HG02759 (cell line): ENCODE results near the gene JMJD1C.
"Not testable (repeated sequence)": the region's sequence is repeated elsewhere in the genome, so short reads cannot be mapped to it uniquely, and the experiment has no call there.

ENCODE experiments used
- ATAC-seq: cut with Tn5 transposase; IDR thresholded peaks from one replicate; pipeline ENCODE4 v1.9.1; 2021; ENCODE audit warnings: mild to moderate bottlenecking, moderate library complexity; ENCODE audit not compliant: unreplicated experiment

JMJD1C gene

GRCh38 chr10:63262430-63263073, 203.2 kb downstream of the JMJD1C start:
- ATAC-seq, result no peak

DNA sequence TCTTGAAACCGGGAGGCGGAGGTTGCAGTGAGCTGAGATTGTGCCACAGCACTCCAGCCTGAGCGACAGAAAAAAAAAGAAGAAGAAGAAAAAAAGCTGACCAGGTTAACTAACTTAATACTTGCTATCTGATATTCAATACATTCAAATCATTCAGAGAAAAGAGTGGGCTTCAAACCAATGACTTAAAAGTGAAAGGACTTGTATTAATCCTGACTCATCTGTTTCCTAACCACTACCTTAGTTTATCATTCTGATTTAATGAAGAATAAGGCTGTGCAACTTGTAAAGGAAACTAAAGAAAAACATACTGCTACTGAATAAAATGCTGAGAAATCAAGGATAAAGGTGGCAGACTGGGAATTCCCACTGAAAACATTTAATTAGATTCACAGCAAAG, 204.3 kb downstream of the JMJD1C start:
- ATAC-seq, result peak; percentile 50

GRCh38 chr10:63260860-63261251, 204.9 kb downstream of the JMJD1C start:
- no peak for ATAC-seq

DNA sequence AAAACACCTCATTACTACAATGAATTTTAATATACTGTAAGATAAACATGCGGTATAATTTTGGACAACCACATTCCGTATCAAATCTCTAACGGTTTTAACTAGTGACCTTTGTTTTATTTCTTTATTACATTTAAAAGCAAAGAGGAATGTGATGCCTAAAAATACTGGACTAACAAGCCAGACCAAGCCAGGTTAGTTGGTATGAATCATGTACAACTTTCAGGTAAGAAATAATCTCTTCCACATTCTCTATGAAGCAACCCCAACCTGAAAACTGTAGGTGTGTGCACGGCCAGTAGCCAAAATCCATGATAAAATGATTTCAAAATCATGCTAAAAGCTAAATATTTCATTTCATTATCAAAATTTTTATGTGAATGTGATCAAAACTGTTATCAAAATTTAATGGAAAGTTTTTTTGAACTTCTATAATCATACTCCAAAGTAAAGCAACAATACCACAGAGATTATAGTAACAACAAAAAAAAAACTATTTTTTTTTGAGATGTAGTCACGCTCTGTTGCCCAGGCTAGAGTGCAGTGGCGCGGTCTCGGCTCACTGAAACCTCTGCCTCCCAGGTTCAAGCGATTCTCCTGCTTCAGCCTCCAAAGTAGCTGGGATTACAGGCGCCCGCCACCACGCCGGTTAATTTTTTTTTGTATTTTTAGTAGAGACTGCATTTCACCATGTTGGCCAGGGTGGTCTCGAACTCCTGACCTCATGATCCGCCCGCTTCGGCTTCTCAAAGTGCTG, 205.5 kb downstream of the JMJD1C start:
- ATAC-seq, result no peak

DNA sequence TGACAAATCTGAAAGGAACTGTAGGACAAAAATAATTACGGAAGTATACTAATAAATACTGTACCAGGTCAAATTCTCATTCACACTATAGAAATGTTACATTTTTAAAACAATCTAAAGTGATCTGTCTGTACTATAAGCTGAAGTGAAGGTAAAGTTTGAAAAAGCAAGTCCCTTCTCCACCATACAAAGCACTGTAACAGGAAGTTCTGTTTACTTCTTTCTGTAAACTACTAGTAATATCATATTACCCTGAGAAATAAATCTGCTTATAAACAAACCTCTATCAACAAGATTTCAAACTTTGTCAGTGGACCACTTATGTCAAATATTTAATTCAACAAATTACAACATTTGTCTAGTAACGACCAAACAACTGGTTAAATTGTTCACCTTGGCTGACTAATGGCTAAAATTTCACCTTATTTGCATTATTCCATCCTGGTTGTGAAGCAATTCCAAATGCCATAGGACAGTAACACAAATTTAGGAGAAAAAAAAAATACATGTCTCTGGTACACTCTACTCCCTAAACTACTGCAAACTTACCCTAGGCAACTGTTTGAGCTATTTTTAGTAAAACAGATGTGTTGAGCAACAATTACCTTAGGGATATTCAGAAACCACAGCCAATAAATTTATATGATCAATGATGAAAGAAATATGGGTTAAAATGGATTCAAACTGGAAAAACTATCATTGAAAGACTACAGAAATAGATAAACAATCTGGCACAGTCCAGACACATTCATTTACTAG, 206.7 kb downstream of the JMJD1C start:
- no peak for ATAC-seq

DNA sequence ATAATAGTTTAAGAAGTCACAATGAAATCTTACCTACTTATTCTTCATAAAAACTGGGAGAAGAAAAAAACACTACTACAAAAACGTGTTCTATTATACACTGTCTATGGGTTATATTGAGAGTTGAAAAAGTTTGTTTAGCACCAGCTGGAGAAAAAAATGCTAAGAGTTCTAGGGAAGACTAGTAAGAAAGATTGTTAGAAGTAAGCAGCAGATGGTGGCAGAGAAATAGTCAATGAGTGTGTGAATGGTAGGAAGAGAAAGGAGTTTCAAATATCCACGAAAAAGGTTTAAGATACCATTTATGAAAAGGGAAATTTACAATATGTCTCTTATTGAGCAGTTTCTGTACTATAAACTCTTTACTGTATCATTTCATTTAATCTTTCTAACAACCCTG, 208.0 kb downstream of the JMJD1C start:
- ATAC-seq, result no peak

GRCh38 chr10:63256009-63256773, 209.6 kb downstream of the JMJD1C start:
- ATAC-seq, result no peak

DNA sequence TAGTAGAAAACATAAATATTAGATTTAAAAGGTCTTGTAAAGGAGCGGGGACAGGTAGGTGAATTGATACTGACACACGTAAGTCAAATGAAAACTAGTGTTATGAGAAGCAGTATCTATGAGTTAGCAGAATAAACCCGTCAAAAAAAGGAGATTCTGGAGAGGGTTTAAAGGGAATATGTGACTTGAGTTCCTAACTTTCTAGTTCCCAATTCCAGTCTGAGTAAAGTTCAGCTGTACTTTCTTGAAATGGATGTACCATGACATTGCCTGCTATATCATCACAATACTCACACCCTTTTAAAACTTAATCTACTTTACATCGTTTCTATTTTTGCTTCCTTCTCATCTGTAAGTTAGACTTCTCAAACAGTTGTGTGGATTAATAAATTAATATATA, 210.5 kb downstream of the JMJD1C start:
- ATAC-seq, result no peak

GRCh38 chr10:63253040-63253439, 212.7 kb downstream of the JMJD1C start:
- ATAC-seq, result no peak

GRCh38 chr10:63252095-63252762, 213.5 kb downstream of the JMJD1C start:
- ATAC-seq, result no peak

DNA sequence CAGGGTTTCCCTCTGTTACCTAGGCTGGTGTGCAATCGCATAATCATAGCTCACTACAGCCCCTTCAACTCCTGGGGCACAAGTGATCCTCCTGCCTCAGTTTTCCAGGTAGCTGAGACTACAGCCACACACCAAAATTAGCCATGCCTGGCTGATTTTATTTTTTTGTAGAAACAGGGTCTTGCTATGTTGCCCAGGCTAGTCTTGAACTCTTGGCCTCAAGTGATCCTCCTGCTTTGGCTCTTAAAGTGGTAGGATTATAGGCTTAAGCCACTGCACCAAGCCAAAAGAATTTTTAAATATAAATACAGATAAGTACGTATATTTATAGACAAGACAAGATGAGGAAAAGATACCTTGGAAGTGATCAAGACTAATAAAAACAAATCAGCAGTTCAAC, 215.7 kb downstream of the JMJD1C start:
- ATAC-seq, result no peak

DNA sequence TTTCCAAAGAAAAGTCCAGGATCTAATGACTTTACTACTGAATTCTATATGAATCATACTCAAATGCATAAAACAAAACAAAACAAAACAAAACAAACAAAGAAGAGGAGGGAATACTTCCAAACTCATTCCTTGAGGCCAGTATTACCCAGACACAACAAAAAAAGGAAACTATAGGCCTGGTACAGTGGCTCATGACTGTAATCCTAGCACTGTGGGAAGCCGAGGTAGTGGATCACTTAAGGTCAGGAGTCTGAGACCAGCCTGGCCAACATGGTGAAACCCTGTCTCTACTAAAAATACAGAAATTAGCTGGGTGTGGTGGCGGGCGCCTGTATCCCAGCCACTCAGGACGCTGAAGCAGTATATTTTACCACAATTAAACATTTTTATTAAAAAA, 218.0 kb downstream of the JMJD1C start:
- no peak for ATAC-seq

DNA sequence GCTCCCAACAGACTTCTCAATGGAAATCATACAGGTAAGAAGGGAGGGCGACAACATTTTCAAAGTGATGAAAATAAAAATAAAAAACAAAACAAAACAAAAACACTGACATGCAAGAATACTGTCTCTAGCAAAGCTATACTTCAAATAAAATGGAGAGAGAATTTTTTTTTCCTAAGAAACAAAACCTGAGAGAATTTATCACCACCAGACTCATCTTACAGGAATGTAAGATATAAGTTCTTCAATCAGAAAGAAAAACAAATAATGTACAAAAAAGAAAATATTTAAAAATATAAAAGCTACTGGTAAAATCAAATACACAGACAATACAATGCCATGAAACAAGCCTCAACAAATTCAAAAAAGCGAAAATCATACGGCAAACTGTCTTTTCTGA, 219.4 kb downstream of the JMJD1C start:
- no peak for ATAC-seq

- ATAC-seq, result peak; percentile 23
Measured at GRCh38 chr10:63241841-63242281, 223.9 kb downstream of the JMJD1C start.

- ATAC-seq, result no peak
Measured at GRCh38 chr10:63240807-63241206, 225.0 kb downstream of the JMJD1C start.

DNA sequence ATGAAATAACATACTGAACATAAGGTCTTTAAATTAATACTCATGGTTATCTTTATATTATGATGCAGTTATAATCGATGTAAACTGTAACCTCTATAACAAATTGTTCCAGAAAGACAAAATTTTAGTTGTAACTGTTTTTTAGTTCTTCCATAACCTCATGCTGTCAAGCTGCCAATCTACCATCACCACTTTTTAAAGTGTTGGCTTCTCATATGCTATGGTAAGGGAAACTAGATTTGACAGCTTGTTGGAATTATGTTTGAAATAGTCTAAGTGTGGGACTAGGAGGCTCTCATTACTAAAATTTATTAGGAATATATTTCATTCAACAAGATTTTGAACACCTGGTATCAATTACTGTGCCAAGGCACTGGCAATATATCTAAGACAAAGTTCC, 227.3 kb downstream of the JMJD1C start:
- ATAC-seq, result no peak

- no peak for ATAC-seq
Measured at GRCh38 chr10:63237396-63237795, 228.4 kb downstream of the JMJD1C start.

- peak; percentile 90 for ATAC-seq
Measured at GRCh38 chr10:63236113-63236935, 229.5 kb downstream of the JMJD1C start.

DNA sequence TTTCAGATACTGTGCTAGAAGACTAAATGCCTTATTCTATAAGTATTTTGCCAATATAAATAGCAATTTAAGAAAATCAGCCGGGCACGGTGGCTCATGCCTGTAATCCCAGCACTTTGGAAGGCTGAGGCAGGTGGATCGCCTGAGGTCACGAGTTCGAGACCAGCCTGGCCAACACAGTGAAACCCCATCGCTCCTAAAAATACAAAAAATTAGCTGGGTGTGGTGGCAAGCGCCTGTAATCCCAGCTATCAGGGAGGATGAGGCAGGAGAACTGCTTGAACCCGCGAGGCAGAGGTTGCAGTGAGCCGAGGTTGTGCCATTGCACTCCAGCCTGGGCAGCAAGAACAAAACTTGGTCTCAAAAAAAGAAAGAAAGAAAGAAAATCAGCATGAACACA, 230.6 kb downstream of the JMJD1C start:
- ATAC-seq, result not testable (repeated sequence)

- no peak for ATAC-seq
Measured at GRCh38 chr10:63229161-63229560, 236.6 kb downstream of the JMJD1C start.
